HG02981 (cell line): Measurements from ENCODE around the gene SDK1.

Experiments used
- ATAC-seq: cut with Tn5 transposase; IDR thresholded peaks from one replicate; pipeline ENCODE4 v1.9.1; 2021; ENCODE audit warnings: mild to moderate bottlenecking, moderate library complexity; ENCODE audit not compliant: unreplicated experiment

Gene SDK1

GRCh38 chr7:4178916-4179687, 878.0 kb downstream of the SDK1 start:
- ATAC-seq, result no peak

GRCh38 chr7:4179688-4180380, 878.8 kb downstream of the SDK1 start:
- no peak for ATAC-seq

DNA sequence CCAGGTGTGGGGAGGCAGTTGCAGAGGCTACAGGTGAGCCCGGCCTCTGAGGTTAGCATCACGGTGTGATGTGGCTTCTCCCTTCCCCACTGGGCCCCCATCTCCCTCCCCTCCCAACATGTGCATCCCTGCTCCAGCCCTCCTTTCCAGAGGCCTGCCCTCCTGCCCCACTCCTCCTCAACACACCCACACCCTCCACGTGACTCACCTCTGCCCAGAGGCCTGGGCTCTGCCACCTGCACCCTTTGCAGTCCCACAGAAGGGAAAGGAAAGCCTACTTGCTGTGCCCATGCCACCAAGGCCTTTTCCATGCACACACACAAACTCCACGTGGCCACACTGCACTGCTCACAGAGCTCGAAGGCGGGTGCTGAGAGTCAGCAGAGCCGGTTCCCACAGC, 880.4 kb downstream of the SDK1 start:
- no peak for ATAC-seq

- ATAC-seq, result no peak
Observed at GRCh38 chr7:4182605-4183300, 881.7 kb downstream of the SDK1 start.

- no peak for ATAC-seq
Observed at GRCh38 chr7:4184653-4185052, 883.6 kb downstream of the SDK1 start.

DNA sequence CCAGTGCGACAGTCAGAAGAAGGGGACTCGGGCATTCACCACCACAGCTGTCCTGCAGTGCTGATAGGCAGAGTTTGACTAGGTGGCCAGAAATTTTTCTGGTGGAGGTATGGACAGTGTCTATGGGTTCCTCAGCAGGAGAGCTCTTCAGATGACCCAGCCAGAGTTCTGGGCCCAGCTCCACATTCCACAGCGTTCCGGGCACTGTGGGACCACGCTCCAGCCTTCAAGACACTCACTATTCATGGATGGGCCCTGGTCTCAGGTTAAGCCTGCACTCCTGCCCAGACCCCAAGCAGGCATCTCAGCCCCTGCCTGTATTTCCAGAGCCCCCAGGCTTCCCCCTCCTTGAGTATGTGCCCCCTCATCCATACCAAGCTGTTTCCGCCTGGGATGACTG, 884.1 kb downstream of the SDK1 start:
- ATAC-seq, result no peak

DNA sequence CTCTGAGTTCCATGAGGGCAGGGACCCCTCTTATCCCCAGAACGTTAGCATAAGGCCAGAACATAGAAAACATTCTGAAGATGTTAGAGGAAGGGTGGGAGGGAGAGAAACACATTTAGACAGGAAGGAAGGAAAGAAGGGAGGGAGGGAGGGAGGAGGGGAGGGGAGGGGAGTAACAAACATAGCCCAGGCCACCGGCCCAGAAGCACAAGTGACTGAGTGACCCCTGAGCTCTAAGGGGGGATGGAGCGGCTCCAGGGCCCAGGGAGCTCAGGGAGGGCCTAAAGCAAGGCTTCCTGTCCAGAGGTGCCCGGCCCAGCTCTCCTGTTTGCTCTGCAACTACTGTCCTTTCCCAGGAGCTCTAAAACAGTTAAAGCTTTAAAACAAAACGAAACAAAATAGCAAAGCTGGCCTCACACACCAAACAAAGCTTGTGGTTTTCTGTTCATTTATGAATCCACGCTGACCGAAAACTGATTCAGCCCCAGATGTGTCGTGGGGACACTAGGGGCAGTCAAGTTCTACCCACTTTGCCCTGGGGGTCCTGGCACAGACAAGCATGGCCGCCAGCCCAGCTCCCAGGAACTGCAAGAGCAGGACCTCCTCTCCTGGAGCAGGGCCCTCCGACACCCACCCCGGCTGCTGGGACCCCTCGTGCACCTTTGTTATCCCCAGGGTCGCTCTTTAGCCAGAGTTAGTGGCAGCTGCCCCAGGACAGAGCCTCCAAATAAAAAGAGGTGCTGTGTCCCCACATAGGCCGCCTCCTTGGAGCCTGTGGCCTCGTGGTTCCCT, 884.9 kb downstream of the SDK1 start:
- no peak for ATAC-seq

GRCh38 chr7:4186513-4186780, 885.4 kb downstream of the SDK1 start:
- ATAC-seq, result no peak

GRCh38 chr7:4188651-4189050, 887.6 kb downstream of the SDK1 start:
- ATAC-seq, result no peak

DNA sequence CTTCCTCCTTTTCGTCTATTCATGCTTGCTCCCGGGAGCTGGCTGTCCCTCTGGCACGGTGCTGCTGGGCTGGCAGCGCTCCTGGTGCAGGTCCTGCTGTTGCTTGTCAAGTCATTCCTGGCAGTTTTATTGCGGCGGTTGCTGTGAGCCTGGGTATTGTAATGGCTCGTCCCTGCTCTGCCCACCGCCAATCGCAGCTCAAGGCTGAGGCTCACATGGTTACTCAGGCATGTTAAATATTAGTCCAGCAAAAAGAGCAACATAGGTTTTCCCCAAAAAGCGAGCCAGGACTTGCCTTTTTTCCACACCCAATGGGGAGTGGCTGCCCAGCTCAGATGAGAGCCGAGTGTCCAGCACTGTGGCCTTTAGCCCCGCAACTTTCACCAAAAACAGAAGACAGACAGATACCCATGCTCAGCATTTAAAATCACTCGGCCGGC, 888.1 kb downstream of the SDK1 start:
- no peak for ATAC-seq

- ATAC-seq, result no peak
Observed at GRCh38 chr7:4190010-4190981, 889.2 kb downstream of the SDK1 start.

DNA sequence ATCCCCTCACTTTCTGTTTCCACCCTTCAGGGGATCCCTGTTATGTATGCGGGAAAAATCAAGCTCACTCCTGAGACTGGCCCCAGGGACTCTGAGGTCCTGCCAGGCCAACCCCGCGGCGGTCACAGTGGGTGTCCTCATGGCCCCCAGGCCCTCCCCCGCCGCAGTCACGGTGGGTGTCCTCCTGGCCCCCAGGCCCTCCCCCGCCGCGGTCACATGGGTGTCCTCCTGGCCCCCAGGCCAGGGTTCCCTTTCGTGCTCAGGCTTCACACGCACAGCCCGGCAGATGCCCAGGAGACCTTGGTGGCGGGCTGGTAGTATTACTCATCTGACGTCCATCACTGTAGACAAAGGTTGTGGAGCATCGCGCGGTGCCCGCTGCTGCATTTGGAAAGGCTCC, 890.0 kb downstream of the SDK1 start:
- ATAC-seq, result no peak

GRCh38 chr7:4191525-4191924, 890.5 kb downstream of the SDK1 start:
- ATAC-seq, result no peak

- no peak for ATAC-seq
Observed at GRCh38 chr7:4195660-4196059, 894.6 kb downstream of the SDK1 start.

DNA sequence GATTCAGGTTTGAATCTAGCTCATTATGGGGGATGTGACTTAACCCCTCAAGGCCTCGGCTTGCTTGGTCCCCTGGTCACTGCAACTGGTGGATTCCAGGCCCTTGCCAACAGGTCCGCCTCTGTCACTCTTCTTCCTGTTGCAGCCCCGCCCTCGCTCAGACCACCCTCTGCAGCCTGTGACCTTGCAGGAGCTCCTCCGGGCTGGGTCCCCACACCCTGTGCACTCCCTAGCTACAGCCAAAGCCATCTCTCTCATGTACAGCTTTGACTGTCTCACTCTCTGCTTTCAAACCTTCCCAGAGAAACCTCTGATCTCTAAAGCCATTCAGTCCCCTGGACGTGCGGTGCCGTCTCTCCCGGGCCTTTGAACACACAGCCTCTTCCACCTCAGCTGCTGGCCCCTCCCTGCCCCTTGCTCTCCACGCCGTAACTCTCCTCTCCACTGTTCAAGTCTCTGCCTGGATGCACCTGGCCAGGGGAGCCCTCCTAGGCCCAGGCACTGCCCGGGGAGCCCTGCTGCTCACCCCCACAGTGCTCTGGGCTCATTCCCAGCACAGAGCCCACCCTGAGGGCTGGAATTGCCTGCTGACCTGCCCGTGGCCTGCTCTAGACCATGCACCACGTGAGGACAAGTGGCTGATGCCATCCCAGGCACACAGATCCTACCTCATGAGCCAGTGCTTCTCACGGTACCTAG, 895.2 kb downstream of the SDK1 start:
- ATAC-seq, result no peak

GRCh38 chr7:4198301-4198700, 897.2 kb downstream of the SDK1 start:
- no peak for ATAC-seq

DNA sequence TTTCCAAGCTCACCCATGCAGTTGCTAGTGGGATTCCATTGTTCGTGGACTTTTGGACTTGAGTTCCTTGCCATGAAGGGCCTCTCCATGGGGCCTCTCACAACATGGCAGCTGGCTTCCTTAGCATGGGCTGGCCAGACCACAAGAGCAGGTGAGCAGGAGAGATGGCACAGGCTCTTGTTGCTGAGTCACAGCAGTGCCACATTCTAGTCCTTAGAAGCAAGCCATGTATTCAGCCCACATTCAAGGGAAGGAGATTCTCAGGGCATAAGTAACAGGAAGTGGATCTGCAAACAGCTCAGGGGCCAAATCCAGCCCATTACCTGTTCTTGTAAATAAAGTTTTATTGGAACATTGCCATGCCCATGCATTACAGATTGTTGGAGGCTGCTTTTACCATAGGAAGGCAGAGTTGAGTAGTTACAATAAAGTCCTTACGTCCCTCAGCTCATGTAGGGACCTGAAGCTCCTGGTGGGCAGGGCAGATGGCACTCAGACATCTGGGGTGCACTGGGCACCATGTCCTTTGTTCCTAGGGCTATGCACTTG, 899.6 kb downstream of the SDK1 start:
- no peak for ATAC-seq

DNA sequence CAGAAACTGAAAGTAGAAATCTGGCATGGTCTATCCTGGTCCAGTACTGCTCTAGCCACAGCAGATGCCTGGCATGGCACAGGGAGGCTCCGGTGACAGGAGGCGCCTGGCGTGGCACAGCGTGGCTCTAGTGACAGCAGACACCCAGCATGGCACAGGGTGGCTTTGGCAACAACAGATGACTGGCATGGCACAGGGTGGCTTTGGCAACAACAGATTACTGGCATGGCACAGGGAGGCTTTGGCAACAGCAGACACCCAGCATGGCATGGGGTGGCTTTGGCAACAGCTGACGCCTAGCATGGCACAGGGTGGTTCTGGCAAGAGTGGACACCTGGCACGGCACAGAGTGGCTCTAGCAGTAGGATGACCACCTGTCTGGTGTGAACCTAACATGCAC, 900.5 kb downstream of the SDK1 start:
- ATAC-seq, result no peak

DNA sequence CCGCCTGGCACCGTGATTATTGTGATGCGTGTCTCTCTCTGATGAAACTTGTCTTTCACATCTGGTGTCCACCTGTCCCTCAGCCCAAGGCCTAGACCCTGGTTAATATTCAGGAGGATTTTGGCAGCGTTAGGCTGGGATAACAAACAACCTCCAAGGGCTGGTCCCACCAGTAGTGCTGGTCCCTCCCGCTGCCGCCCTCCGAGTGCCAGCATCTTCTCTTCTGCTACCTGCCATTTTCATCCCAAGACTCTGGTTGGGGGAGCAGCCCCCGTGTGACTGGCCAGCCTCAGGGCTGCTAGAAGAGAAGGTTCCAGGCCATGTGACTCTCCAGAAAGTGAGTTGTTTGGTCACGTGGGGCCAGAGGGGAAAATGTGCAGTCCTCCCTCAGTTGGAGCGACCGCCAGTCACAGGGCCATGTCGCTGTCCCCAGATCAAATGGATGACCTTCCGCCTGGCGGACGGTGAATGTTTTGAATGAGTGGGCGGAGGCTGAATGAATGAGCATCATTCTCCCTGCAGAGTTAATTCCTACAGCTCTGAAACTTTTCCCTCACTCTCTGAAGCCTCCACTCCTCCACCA, 901.2 kb downstream of the SDK1 start:
- no peak for ATAC-seq
